ENCODE results near the gene CISH.

CISH gene

DNA sequence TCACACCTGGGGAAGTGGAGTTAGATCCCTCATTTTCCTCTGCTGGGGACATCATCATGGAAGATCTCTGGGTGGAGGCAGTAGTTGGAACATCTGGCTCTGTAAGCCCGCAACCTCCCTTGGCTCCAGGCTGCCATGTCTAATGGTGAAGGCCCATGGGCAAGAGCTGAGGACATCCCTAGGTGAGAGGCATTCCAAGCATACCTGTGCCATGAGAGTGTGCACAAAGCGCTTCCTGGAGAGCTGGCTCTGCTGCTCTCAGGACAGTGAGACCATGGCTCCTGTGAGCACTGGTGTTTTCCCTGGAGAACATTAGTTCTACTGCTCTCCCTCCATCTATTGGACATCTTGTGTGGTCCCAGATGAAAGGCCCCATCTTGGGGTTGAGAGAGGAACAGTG, 13.1 kb upstream of the CISH start:
- H3K4me3 ChIP-seq (ENCODE audit: low read depth, low read length), result no peak overlapping the region
- DNase-seq (ENCODE audit: low read depth, low spot score), result no peak
- TF ChIP-seq, protein P1, sequence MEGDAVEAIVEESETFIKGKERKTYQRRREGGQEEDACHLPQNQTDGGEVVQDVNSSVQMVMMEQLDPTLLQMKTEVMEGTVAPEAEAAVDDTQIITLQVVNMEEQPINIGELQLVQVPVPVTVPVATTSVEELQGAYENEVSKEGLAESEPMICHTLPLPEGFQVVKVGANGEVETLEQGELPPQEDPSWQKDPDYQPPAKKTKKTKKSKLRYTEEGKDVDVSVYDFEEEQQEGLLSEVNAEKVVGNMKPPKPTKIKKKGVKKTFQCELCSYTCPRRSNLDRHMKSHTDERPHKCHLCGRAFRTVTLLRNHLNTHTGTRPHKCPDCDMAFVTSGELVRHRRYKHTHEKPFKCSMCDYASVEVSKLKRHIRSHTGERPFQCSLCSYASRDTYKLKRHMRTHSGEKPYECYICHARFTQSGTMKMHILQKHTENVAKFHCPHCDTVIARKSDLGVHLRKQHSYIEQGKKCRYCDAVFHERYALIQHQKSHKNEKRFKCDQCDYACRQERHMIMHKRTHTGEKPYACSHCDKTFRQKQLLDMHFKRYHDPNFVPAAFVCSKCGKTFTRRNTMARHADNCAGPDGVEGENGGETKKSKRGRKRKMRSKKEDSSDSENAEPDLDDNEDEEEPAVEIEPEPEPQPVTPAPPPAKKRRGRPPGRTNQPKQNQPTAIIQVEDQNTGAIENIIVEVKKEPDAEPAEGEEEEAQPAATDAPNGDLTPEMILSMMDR (IDR thresholded peaks at IDR 0.05; ENCODE audit: low read depth, low read length), result no peak
- in situ Hi-C loops (cut with HindIII; ENCODE audit: low sequenced_read_pairs), result no loop called here

DNA sequence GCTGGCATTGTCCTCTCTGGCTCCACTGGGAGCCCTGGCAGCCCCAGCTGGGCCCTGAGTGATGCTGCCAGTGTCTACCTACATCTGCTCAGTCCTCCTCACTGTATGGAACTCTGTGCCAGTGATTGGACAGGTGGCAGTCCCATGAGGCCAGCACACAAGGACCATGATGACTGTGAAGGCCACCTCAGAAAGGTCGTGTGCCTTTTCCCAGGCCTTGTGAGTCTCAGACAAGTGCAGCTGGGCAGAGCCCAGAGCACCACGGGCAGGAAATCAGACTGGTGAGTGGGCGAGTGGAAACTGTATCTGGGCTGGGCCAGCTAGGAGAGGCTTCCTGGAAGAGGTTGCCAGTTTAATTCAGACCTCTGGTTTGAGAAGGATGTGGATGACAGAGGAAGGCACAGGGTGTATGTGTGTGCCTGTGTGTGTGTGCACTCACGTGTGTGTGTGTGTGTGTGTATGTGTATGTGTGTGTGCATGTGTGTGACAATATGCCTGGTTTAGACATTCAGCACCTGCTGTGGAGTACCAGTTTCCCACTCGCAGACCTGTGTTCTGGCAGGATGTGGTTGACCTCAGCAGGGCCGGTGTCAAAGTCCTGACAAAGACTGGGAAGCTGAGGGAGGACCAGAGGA, 12.4 kb upstream of the CISH start:
- TF ChIP-seq, protein P1 (IDR thresholded peaks at IDR 0.05; ENCODE audit: low read depth, low read length), result no peak
- no peak for DNase-seq (ENCODE audit: low read depth, low spot score)
- no peak overlapping the region for H3K4me3 ChIP-seq (ENCODE audit: low read depth, low read length)
- in situ Hi-C loops (cut with HindIII; ENCODE audit: low sequenced_read_pairs), result no loop called here

DNA sequence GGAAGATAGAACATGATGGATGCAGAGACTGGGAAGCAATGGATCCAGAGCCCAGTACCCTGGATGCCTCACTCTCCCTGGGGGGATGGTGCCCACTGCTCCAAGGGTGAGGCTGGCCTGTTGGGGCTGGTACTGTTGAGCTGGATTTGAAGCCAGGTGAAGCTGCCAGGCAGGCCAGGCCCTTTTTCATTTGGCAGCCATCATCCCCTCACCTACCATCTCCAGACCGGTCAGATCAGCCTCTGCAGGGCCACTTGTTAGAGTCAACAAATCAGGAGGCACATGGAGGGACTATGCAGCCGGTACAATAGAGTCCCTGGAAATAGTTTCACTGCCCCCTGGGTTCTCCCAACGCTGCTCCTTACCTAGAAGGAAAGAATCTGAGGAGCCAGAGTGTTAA, 11.3 kb upstream of the CISH start:
- DNase-seq (ENCODE audit: low read depth, low spot score), result no peak
- TF ChIP-seq, protein P1 (IDR thresholded peaks at IDR 0.05; ENCODE audit: low read depth, low read length), result no peak
- H3K4me3 ChIP-seq (ENCODE audit: low read depth, low read length), result no peak overlapping the region
- in situ Hi-C loops (cut with HindIII; ENCODE audit: low sequenced_read_pairs), result no loop called here

DNA sequence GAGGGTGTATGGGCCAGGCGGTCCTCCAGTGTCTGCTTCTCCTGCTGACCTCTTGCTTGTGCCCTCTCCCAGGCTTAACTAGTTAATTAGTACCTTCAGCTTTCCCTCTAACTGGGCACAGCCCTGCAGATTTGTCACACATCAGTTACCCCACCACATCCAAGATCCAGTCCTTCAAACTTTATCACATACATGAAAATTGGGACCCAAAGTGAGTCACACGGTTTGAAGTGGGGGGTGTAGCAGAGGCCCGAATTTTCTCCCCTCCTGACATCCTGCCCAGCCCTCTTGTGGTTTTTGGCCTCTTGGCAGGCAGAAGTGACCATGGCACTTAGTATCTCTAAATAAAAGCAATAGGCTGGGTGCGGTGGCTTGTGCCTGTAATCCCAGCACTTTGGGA, 9.2 kb upstream of the CISH start:
- in situ Hi-C loops (cut with HindIII; ENCODE audit: low sequenced_read_pairs), result no loop called here
- H3K4me3 ChIP-seq (ENCODE audit: low read depth, low read length), result no peak overlapping the region

DNA sequence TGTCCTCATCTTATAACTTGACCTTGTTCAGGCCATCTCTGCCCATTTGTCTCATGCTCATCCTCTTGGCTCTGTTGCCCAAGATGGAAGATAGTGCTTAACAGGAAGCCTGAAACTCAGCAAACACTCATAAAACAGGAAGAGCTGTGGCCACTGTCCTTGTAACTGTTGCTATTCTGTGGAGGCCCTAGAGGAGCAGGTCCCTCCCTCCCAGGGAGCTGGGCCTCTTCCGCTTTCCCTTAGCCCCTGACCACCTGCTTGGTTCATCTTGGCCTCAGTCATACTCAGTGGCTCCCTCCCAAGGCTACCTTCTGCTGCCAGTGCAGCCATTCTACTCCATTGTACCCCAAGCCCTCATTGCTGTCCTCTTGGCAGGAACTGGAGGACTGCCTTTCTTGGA, 8.8 kb upstream of the CISH start:
- no peak overlapping the region for H3K4me3 ChIP-seq (ENCODE audit: low read depth, low read length)
- no peak for DNase-seq (ENCODE audit: low read depth, low spot score)
- in situ Hi-C loops (cut with HindIII; ENCODE audit: low sequenced_read_pairs), result no loop called here
- TF ChIP-seq, protein P1 (IDR thresholded peaks at IDR 0.05; ENCODE audit: low read depth, low read length), result no peak

More for the DNA sequence above, 9.2 kb upstream of the CISH start:
- TF ChIP-seq, protein P1 (IDR thresholded peaks at IDR 0.05; ENCODE audit: low read depth, low read length), result no peak
- no peak for DNase-seq (ENCODE audit: low read depth, low spot score)

GRCh38 chr3:50617911-50618481, 6.4 kb upstream of the CISH start:
- peak overlapping the region; percentile 72 for H3K4me3 ChIP-seq (ENCODE audit: low read depth, low read length)
- no peak for DNase-seq (ENCODE audit: low read depth, low spot score)
- TF ChIP-seq, protein P1 (IDR thresholded peaks at IDR 0.05; ENCODE audit: low read depth, low read length), result no peak
- in situ Hi-C loops (cut with HindIII; ENCODE audit: low sequenced_read_pairs), result no loop called here

All from astrocyte of the spinal cord (primary cell).